SK-N-DZ (cell line): ENCODE results near the gene MYOF.
"Not testable (repeated sequence)": the region's sequence is repeated elsewhere in the genome, so short reads cannot be mapped to it uniquely, and the experiment has no call there.

Experiments used
- DNase-seq: peaks from one replicate; pipeline ENCODE4 v3.0.0-alpha.2; 2015; ENCODE audit warnings: low spot score

MYOF gene

DNA sequence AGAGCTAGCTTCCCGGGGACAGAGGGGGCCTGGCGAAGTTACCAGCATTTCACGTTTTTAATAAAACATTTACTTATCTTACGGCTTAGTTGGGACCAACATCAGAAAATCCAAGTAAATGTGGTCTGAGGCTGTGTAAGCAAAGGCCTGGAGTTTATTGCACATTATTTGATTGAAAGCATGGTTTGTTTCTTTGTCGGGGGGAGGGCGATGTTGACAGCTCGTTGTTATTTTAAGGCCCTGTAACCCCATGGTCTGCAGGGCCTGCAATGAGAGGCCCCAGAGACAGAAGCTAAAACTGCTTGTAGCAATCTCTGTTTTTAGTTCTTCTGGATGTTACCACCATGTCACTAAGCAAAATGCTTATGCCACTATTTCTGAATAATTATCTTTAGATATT lies 88.9 kb downstream of the MYOF start:
- no peak for DNase-seq

DNA sequence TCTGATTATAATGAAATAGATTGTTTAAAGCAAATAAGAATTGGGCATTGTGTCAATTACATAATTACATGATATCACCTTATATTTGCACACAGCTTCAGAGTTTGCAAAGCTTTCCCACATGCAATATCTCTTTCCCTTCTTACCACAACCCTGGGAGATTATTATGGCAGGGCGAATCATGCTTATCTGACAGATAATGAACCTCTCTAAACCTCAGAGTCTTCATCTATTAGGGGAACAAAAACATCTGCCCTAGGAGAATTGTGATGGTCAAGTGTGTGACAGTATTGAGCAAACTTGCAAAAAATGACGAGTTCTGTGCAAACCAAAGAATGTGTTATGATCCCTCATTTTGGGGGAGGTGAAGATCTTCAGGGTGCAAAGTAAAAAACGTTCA lies 90.0 kb downstream of the MYOF start:
- DNase-seq = no peak

- no peak for DNase-seq
Observed at GRCh38 chr10:93390306-93391090, 91.6 kb downstream of the MYOF start.

GRCh38 chr10:93386631-93387369 lies 95.3 kb downstream of the MYOF start:
- DNase-seq = no peak

DNA sequence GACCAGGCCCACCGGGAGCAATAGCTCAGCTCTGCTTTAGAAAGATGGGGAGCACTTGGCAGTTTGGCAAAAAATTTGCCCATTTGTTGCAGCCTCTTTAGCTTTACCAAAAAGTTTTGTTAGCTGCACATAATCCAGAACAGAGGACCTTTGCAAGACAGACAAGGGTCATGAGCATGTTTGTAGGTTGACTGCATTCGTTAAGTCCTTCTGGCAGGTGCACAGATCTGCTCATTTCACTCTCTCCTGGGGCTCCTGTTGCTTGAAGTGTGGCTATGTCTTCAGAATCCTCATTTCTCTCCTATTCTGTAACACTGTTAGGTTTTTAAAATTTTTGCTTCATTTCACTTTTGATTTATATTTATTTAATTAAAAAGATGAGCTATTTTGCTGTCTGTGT lies 96.8 kb downstream of the MYOF start:
- no peak for DNase-seq

DNA sequence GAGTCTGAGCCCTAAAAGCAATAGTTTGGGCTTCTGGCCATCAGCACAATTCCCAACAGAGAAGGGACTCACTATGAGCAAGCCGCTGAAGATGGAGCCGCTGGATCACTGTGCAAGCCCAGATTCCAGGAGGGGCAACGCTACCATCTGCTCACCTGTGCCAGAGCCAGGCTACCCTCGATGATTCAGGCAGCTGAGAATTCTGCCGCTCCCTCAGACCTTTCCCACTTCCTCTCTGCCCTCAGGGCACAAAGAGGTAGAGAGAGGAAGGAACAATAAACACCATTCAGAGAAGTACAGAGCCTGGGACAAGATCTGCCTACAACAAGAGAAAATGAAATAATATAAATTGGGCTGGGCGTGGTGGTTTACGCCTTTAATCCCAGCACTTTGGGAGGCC lies 98.1 kb downstream of the MYOF start:
- DNase-seq = no peak

DNA sequence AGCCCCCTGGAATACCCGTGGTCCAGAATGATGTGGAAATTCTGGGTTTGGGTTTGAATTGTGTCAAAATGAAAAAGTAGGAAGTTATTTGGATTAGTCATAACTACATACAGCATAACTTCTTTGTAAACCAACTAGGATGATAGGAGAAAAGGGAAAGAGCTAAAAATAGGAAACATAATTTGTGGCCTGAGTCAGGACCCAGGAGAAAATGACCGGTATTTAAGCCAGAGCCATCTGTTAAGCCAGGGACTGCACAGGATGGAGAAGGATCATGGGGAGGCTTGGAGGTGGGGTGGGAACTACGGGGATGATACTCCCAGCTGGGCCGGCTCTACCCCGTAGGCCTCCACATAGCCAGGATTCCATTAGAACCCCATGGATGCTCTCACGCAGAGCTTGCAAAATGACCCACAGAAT lies 98.6 kb downstream of the MYOF start:
- DNase-seq = no peak

GRCh38 chr10:93379731-93380575 lies 102.2 kb downstream of the MYOF start:
- no peak for DNase-seq

- no peak for DNase-seq
Observed at GRCh38 chr10:93378997-93379730, 103.0 kb downstream of the MYOF start.

GRCh38 chr10:93378039-93378438 lies 104.1 kb downstream of the MYOF start:
- no peak for DNase-seq

DNA sequence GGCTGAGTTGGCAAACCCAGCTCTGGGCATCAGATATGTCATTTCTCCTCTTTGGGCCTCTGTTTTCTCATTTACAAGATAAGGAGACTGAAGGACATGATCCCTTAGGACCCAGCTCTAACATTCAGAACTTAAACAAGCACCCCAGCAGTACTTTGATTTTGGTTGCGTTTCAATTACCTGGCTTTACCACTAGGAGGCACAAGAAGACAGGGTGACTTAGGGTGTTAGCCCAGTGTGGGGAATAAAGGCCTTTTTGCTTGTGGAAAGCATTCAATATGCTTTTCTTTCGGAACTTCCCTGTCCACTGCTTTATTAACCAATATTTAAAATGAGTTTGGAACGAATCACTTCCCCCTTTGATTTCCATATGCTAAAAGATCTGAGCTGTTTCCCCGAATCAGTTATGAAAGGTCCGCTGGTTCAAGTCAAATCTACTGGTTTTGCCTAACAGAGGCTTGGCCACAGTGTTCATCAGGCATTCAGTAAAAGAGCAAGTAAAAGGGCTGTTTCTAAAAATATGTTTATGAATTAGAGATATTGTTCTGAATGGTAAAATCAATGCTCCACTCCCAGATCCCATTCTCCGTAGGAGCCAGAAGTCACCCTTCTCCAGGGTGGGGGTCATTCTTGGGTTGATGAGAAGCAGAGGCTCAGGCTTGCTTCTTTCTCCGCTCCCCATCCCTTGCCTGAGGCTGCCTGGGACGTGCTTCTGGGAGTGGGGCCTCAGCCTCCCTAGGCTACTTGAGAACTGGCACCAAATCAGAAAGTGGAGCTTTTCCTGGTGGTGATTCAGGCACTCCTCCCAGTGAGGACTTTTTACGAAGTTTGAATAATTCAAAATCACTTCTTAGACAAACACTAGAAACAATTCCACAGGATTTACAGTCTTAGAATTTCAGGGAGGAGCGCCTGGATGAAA lies 105.5 kb downstream of the MYOF start:
- peak; percentile 54 for DNase-seq

DNA sequence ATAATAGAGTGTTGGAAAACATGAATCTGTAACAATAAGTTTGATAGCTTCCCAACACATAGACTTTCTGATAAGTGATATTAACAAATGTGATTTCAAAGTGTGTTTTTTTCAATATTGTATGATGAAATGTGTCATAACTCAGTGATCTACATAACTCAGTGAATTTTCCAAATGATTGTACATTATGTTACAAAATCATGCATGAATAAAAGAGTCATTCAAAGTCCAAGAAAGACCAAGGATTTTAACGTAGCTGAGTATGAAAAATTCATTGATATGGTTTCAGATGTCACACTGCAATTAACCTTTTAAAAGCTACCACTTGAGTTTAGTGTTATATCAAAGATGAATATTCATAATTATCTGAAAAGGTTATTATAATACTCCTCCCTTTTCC lies 111.2 kb downstream of the MYOF start:
- DNase-seq = no peak

DNA sequence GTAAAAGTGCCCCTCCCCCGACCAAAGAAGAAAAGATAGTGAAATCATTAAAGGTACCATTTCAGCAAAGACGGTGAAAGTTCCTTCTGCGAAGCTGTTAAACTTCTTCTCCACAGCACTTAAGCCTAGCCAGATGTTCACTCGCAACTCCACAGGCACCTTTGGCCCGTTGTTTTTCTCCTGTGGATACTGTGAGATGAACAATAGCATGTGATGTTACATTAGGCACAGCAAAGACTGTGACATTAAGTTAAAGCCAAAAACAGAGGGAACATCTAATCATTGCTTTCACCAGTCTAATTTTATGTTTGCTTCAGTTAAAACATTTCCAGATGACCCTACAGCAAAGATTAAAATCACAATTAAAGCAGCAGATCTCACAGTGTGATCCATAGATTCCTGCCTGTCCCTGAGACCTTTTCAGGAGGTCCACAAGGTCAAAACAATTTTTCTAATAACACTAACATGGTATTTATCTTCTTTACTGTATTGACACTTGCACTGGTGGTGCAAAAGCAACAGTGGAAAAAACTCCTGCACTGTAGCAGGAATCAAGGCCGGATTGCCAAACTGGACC lies 112.5 kb downstream of the MYOF start:
- DNase-seq = no peak

GRCh38 chr10:93368210-93368609 lies 113.9 kb downstream of the MYOF start:
- DNase-seq = no peak

GRCh38 chr10:93367664-93368063 lies 114.5 kb downstream of the MYOF start:
- DNase-seq = no peak

DNA sequence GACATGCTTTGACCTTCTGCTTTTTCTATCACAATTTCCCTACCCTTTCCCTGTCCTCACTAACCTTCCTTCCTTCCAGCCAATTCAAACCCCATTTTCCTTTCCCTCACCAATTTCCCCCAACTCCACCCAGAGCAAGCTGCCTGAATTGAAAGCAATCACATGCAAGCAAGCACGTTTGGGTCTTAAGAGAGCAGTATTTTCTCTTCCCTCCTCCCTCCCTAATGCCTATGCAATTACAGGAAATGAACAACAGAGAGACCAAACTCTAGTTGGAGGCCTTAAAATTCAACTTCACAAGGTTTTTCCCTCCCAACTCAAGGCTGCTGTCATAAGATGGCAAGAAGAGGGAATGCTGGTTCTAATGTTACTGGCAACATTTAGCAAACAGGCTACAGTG lies 117.2 kb downstream of the MYOF start:
- DNase-seq = no peak

- DNase-seq = no peak
Observed at GRCh38 chr10:93363891-93364648, 118.1 kb downstream of the MYOF start.

GRCh38 chr10:93358398-93358797 lies 123.7 kb downstream of the MYOF start:
- not testable (repeated sequence) for DNase-seq

DNA sequence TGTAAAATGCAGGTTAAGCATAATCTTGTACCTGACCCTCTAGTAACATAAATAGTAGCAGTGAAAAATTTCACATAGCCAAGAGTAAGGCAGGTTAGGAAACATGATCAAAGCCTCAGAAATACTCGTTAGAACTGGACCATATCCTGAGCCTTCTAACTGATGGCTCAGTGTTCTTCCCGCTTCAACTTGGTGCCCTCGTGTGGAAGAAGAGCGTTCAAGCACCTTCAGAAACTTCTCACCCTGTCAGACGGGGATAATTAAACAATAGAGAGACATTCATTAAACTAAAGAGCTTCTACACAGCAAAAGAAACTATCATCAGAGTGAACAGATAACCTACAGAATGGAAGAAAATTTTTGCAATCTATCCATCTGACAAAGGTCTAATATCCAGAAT lies 124.5 kb downstream of the MYOF start:
- DNase-seq = peak; percentile 31
